Memory B cell (primary cell): ENCODE data around the gene PCDH19.
"Not testable (repeated sequence)": the region's sequence is repeated elsewhere in the genome, so short reads cannot be mapped to it uniquely, and the experiment has no call there.

Experiments used
- ATAC-seq: fragments of 150-1000 bp; cut with Tn5 transposase; 2 replicates; pipeline ENCODE4 v1.10.0; 2021; ENCODE audit warnings: low read depth, mild to moderate bottlenecking, moderate library complexity
- DNase-seq, 2 donors: peaks; one replicate each; pipeline ENCODE4 v3.0.0; 2022; ENCODE audit warnings: low spot score in 2 of 2
- H3K27ac Mint-ChIP-seq: one replicate; pipeline ENCODE4 v1.8.0; 2022; ENCODE audit warnings: mild to moderate bottlenecking, moderate library complexity, mixed read lengths
- H3K27me3 Mint-ChIP-seq: one replicate; pipeline ENCODE4 v1.8.0; 2022; ENCODE audit warnings: mixed read lengths
- H3K36me3 Mint-ChIP-seq: one replicate; pipeline ENCODE4 v1.8.0; 2022; ENCODE audit warnings: mild to moderate bottlenecking, mixed read lengths
- H3K4me1 Mint-ChIP-seq: one replicate; pipeline ENCODE4 v1.8.0; 2022; ENCODE audit warnings: mixed read lengths
- H3K4me3 Mint-ChIP-seq: one replicate; pipeline ENCODE4 v1.8.0; 2022; ENCODE audit warnings: mild to moderate bottlenecking, moderate library complexity, mixed read lengths
- H3K9me3 Mint-ChIP-seq: one replicate; pipeline ENCODE4 v1.8.0; 2022; ENCODE audit warnings: mixed read lengths

PCDH19 gene, protein sequence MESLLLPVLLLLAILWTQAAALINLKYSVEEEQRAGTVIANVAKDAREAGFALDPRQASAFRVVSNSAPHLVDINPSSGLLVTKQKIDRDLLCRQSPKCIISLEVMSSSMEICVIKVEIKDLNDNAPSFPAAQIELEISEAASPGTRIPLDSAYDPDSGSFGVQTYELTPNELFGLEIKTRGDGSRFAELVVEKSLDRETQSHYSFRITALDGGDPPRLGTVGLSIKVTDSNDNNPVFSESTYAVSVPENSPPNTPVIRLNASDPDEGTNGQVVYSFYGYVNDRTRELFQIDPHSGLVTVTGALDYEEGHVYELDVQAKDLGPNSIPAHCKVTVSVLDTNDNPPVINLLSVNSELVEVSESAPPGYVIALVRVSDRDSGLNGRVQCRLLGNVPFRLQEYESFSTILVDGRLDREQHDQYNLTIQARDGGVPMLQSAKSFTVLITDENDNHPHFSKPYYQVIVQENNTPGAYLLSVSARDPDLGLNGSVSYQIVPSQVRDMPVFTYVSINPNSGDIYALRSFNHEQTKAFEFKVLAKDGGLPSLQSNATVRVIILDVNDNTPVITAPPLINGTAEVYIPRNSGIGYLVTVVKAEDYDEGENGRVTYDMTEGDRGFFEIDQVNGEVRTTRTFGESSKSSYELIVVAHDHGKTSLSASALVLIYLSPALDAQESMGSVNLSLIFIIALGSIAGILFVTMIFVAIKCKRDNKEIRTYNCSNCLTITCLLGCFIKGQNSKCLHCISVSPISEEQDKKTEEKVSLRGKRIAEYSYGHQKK (N-terminal part only)

DNA sequence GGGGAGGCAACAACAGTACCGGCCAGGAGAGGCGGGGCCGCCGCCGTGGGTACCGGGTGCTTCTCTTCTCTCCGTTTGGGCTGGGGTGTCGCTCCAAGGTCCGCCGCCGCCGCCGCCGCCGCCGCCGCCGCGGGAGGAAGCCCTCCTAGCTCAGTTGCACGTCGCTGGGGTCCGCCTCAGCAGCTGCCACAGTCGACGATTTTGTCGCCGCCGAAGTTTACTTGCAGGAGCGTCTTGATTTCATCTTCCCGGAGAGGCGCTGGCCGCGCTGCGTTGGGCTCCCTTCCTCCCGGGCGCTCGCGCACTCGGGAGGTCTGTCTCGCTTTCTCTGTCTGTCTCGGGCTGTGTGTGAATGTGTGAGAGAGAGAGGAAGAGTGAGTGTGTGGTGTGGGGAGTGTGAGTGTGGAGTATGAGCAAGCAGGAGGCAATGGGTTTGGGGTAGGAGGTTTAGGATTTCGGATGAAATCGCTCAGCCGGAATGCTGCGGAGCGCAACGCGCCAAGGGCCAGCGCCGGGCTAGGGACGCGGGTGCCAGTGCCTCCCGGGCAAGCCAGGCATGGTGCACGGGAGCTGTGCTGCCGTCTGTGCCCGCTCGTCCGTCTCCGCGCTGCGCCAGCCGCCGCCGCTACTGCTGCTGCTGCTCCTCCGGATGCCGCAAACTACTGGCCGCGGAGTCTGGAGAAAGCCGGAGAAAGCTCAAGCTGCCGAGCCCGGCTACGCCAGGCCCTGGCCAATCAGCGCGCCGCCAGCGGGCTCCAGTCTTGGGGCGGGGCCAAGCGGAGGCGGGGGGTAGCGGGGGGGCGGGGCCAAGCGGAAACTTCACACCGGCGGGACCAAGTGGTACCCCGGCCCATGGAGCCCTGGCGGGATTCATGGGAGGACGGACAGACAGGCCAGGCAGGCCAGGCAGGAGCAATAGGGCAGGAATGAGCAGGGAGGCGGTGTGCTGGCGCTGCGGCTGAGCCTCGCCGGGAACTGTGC, at the start of gene PCDH19:
Gene PCDH19 (minus strand): TSS at position 664 of the 981 bp plus-strand sequence. CDS start 1,676 bp downstream, outside the sequence.
- peak; percentile 42 for ATAC-seq
- Mint-ChIP-seq H3K27ac (no peak within 1 kb of the TSS), H3K36me3 (no peaks in the 10 kb centered on the region)

DNA sequence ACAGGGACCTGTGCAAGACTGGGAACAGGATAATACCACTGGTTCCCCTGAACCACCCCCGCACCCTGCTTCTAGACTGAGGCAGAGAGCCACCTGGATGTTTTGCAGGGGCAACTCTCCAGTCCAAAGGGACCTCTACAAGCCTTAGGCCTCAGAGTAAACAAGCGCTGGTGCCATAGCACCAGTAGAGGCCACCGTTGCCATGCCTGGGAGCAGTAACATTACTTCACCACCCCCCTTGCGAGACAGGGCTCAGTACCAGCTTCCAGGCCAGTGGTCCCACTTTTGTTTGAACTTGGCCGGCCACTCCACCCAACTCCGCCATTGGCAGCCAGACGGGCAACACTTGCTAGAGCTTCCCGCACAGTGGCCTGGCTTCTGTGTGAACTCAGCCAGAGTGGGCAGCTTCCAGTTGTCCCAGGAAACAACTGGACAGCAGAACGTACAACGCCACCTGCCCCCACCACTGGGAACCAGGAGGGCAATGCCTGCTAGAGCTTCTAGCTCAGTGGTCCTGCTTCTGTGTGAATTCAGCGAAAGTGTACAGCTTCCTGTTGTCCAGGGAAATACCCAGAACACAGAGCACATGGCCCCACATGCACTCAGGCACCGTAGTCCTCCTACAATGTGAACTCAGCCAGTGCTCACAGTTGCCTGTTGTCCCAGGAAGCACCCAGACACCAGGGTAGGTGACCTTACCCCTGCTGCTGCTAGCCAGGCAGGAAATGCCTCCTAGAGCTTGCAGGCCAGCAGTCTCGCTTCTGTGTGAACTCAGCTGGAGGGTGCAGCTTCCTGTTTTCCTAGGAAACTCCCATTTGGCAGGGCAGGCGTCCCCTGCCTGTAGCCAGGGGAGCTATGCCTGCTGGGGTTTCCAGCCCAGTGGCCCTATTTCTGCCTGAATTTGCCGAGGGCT, 39.9 kb upstream of the PCDH19 start:
- Mint-ChIP-seq H3K4me1 (no peaks in the 10 kb centered on the region), H3K36me3 (no peaks in the 10 kb centered on the region), H3K27ac (no peak overlapping the region), H3K4me3 (no peak overlapping the region), H3K9me3 (no peaks in the 10 kb centered on the region), H3K27me3 (peaks cover 7% of the 10 kb centered on the region)
- no peak for DNase-seq
- ATAC-seq, result no peak

More for the DNA sequence above, at the start of gene PCDH19:
- peak within 1 kb of the TSS; percentile 74 for H3K4me3 Mint-ChIP-seq
- peaks cover 6% of the 10 kb centered on the region for H3K4me1 Mint-ChIP-seq
- peaks cover 19% of the 10 kb centered on the region for H3K27me3 Mint-ChIP-seq
- DNase-seq, result no peak
- no peaks in the 10 kb centered on the region for H3K9me3 Mint-ChIP-seq

GRCh38 chrX:100447655-100448397, 37.8 kb upstream of the PCDH19 start:
- H3K4me3 Mint-ChIP-seq, result no peak overlapping the region
- H3K27ac Mint-ChIP-seq, result no peak overlapping the region
- H3K4me1 Mint-ChIP-seq, result no peaks in the 10 kb centered on the region
- DNase-seq (peak in 1 of 2 donors; percentile 19), ATAC-seq (no peak)
- no peaks in the 10 kb centered on the region for H3K36me3 Mint-ChIP-seq
- peaks cover 6% of the 10 kb centered on the region for H3K27me3 Mint-ChIP-seq
- H3K9me3 Mint-ChIP-seq, result no peaks in the 10 kb centered on the region

GRCh38 chrX:100445593-100445992, 35.5 kb upstream of the PCDH19 start:
- Mint-ChIP-seq H3K27ac (no peak overlapping the region), H3K36me3 (no peaks in the 10 kb centered on the region), H3K4me1 (no peaks in the 10 kb centered on the region), H3K4me3 (no peak overlapping the region), H3K27me3 (peaks cover 2% of the 10 kb centered on the region), H3K9me3 (no peaks in the 10 kb centered on the region)
- ATAC-seq (no peak), DNase-seq (no peak)

- H3K27ac Mint-ChIP-seq, DNase-seq, ATAC-seq, H3K4me3 Mint-ChIP-seq, H3K9me3 Mint-ChIP-seq, H3K27me3 Mint-ChIP-seq, H3K4me1 Mint-ChIP-seq, H3K36me3 Mint-ChIP-seq: not testable (repeated sequence)
These were observed 31.2 kb upstream of the PCDH19 start for GRCh38 chrX:100441321-100441720.

DNA sequence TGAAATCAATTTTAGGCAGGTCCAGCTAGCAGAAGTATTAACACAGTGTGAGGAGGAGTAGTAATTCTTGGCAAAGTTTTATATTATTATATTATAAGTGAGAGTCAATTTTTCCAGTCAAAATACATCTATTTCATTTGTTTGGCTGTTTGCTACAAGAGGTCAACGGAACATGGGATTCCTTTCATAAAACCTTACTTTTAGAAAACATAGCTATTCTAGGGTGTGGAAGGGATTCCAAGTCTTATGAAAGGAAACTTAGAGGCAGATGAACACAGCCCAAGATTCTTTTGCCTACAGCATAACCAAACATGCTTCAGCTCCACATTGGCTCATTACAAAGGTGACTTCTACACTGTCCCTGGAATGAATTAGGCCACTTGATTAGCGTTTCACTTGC, 29.9 kb upstream of the PCDH19 start:
- ATAC-seq (no peak), DNase-seq (no peak)
- H3K4me3 Mint-ChIP-seq, result no peak overlapping the region
- no peaks in the 10 kb centered on the region for H3K9me3 Mint-ChIP-seq
- H3K36me3 Mint-ChIP-seq, result no peaks in the 10 kb centered on the region
- no peaks in the 10 kb centered on the region for H3K27me3 Mint-ChIP-seq
- H3K4me1 Mint-ChIP-seq, result no peaks in the 10 kb centered on the region
- H3K27ac Mint-ChIP-seq, result no peak overlapping the region

DNA sequence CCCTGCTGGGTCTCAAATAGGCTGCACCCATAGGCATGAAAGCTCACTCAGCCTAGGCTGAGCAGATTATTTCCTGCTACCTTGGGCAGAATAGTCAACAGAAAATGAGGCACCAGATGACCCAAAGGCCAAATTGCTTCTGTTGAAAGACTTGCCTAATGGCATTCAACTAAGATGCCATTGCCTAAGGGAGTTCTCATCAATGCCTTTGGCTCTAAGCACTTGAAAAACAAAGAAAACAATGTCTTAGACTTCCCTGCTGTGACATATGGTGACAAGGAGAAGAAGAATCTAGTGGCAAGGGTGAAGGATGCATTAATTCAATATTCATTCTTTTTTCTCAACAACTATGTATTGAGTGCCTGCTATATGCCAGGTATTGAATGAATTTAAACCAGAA, 25.7 kb upstream of the PCDH19 start:
- Mint-ChIP-seq H3K27ac (no peak overlapping the region), H3K4me1 (no peaks in the 10 kb centered on the region), H3K4me3 (no peak overlapping the region), H3K9me3 (no peaks in the 10 kb centered on the region), H3K36me3 (no peaks in the 10 kb centered on the region), H3K27me3 (peaks cover 2% of the 10 kb centered on the region)
- DNase-seq, result no peak
- ATAC-seq, result no peak

DNA sequence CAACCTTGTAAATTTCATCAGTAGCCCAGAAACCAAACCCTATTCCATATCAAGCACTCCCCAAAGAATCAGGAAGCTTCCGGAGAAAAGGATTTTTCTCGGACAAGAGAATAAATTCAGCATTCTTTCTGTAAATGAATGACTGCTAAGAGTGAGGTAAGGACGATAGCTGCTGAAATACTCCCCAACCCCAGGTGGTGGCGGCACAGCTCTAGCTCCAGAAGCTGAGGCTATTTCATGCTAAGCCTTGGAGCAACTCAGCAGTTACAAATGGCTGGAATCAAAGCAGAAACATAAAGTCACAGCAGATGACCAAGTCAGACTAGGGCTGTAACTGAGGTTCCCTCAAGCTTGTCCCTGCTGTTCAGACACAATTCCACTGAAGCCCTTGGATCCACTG, 13.9 kb upstream of the PCDH19 start:
- Mint-ChIP-seq H3K27me3 (no peaks in the 10 kb centered on the region), H3K4me1 (no peaks in the 10 kb centered on the region), H3K27ac (no peak overlapping the region), H3K36me3 (no peaks in the 10 kb centered on the region), H3K4me3 (no peak overlapping the region), H3K9me3 (no peaks in the 10 kb centered on the region)
- ATAC-seq (no peak), DNase-seq (no peak)

GRCh38 chrX:100418556-100418955, 8.5 kb upstream of the PCDH19 start:
- no peaks in the 10 kb centered on the region for H3K4me1 Mint-ChIP-seq
- H3K36me3 Mint-ChIP-seq, result no peaks in the 10 kb centered on the region
- ATAC-seq (no peak), DNase-seq (no peak)
- H3K27ac Mint-ChIP-seq, result no peak overlapping the region
- peaks cover 1% of the 10 kb centered on the region for H3K27me3 Mint-ChIP-seq
- no peak overlapping the region for H3K4me3 Mint-ChIP-seq
- no peaks in the 10 kb centered on the region for H3K9me3 Mint-ChIP-seq

DNA sequence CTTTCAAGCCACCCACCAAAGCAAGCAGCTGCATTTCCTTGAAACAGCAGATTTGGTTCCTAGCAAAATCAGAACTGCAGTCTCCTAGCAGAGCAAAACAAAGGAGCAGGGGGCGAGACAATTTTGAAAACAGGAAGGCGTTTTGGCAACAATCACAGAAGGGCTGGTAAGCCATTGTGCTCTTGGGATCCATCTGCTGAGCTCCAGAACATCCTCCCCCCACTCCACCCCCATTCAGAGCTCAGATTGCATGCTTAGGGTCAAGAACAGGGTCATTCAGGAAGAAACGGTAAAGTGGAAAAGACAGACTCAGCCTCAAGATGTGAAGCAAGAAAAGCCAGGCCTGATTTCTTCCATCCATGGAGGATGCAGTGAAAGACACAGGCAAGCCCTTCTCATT, 7.6 kb upstream of the PCDH19 start:
- Mint-ChIP-seq H3K4me1 (peaks cover 3% of the 10 kb centered on the region), H3K4me3 (no peak overlapping the region), H3K27ac (no peak overlapping the region), H3K36me3 (no peaks in the 10 kb centered on the region), H3K9me3 (no peaks in the 10 kb centered on the region), H3K27me3 (peaks cover 4% of the 10 kb centered on the region)
- ATAC-seq (no peak), DNase-seq (no peak)

- DNase-seq, result peak in 1 of 2 donors; percentile 4
- Mint-ChIP-seq H3K27ac (no peak overlapping the region), H3K4me1 (peaks cover 6% of the 10 kb centered on the region), H3K4me3 (no peak overlapping the region), H3K9me3 (no peaks in the 10 kb centered on the region), H3K27me3 (peaks cover 6% of the 10 kb centered on the region), H3K36me3 (no peaks in the 10 kb centered on the region)
- ATAC-seq, result peak; percentile 37
These were observed 3.2 kb upstream of the PCDH19 start for GRCh38 chrX:100413229-100413628.

DNA sequence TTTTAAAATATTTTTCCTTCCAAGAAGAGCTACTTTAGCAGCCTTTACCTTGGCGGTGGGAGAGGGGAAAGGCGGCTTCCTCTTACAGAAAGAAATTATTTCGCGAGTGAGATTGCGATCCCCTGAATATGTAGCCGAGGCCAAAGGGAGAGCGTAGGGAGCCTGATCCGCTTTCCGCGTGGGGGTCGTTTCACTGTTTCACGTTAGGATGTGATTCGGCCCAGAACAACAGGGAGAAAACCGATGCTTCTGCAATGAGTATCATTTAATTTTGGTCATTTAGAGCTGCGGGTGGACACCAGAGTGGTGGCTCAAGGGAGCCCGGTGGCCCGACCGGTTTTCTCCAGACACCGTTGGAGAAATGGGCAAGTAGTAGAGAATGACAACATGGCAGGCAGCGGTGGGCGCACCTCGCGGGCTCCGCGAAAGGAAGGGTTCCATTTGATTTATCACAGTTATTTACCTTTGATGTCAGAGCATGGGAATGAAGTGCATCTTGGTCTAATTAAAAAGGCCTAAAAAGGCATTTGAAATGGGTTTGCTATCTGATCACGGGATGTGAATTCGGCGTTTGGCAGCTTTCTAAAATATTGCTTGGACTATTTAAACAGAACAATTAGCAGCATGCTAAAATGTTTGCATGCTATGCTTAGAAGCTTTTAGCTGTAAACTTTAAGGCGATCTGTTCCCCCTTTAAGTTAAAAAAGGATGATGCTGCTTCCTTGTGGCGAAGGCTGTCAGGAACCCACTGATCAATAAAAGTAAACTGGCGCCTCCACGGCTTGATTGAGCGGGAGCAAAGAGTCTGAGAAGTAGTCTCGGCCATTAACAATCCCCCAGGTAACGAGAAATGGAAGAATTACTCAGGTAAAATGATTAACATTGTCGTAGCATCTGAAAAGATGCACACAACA, 2.0 kb upstream of the PCDH19 start:
- no peak overlapping the region for H3K4me3 Mint-ChIP-seq
- no peak for DNase-seq
- H3K4me1 Mint-ChIP-seq, result peaks cover 6% of the 10 kb centered on the region
- no peaks in the 10 kb centered on the region for H3K9me3 Mint-ChIP-seq
- no peaks in the 10 kb centered on the region for H3K36me3 Mint-ChIP-seq
- peaks cover 6% of the 10 kb centered on the region for H3K27me3 Mint-ChIP-seq
- H3K27ac Mint-ChIP-seq, result no peak overlapping the region
- no peak for ATAC-seq
